Caco-2 (cell line): ENCODE data around the gene MRFAP1. TPM values are rescaled to one million over a fixed set of nuclear protein-coding genes. Genes with fewer than 3 reads are reported as not detected.
A peak's percentile ranks its signal among the peaks of the same experiment; 100 is the strongest.

Experiments
- BruUV-seq: library from RNA; stranded (reverse); fragments of 400-500 nt; replicated peaks from 2 replicates; lab custom pipeline; 2021; lab: Mats Ljungman, UMichigan
- CTCF ChIA-PET: fragments of 300-600 bp; sonication (Branson Sonifier 250); formaldehyde crosslinking; loops from one replicate; lab custom pipeline; 2022; ENCODE audit warnings: antibody characterized with exemption; lab: Charles Lee
- POLR2A ChIA-PET: fragments of 300-600 bp; sonication (Branson Sonifier 250); formaldehyde crosslinking; loops from one replicate; lab custom pipeline; 2022; ENCODE audit warnings: antibody characterized with exemption; lab: Charles Lee
- DNase-seq, 2 experiments: peaks; one replicate each; pipeline versions ENCODE4 v3.0.0 to v3.0.0-alpha.2; 2020 to 2022
- H3K27me3 ChIP-seq: replicated peaks from 2 replicates; pipeline ENCODE4 v1.6.0; 2011; ENCODE audit warnings: low read length; ENCODE audit not compliant: control insufficient read depth, insufficient read depth
- H3K36me3 ChIP-seq: 2 replicates; pipeline ENCODE4 v1.5.1; 2011; ENCODE audit warnings: low read length; ENCODE audit not compliant: control insufficient read depth, insufficient read depth
- H3K4me1 ChIP-seq: fragments of 250-450 bp; sonication (Bioruptor Pico); 2 replicates; pipeline ENCODE4 v1.5.1; 2020; ENCODE audit warnings: mild to moderate bottlenecking
- H3K4me3 ChIP-seq: 2 replicates; pipeline ENCODE4 v1.5.1; 2011; ENCODE audit warnings: low read depth, mild to moderate bottlenecking, control low read depth, low read length
- H3K9me3 ChIP-seq: fragments of 250-450 bp; sonication (Bioruptor Pico); 2 replicates; pipeline ENCODE4 v1.5.1; 2020; ENCODE audit warnings: mild to moderate bottlenecking, moderate library complexity
- H3K27ac Mint-ChIP-seq: one replicate; pipeline ENCODE4 v1.8.0; 2022; ENCODE audit warnings: mixed read lengths; ENCODE audit not compliant: unreplicated experiment
- H3K27me3 Mint-ChIP-seq: one replicate; pipeline ENCODE4 v1.8.0; 2022; ENCODE audit warnings: mixed read lengths; ENCODE audit not compliant: insufficient read depth, unreplicated experiment
- H3K36me3 Mint-ChIP-seq: one replicate; pipeline ENCODE4 v1.8.0; 2022; ENCODE audit warnings: mild to moderate bottlenecking, mixed read lengths; ENCODE audit not compliant: insufficient read depth, unreplicated experiment
- H3K4me1 Mint-ChIP-seq: one replicate; pipeline ENCODE4 v1.8.0; 2022; ENCODE audit warnings: low read depth, mixed read lengths; ENCODE audit not compliant: unreplicated experiment
- H3K4me3 Mint-ChIP-seq: one replicate; pipeline ENCODE4 v1.8.0; 2022; ENCODE audit warnings: mild to moderate bottlenecking, moderate library complexity, mixed read lengths; ENCODE audit not compliant: unreplicated experiment
- H3K9me3 Mint-ChIP-seq: one replicate; pipeline ENCODE4 v1.8.0; 2022; ENCODE audit warnings: mixed read lengths; ENCODE audit not compliant: unreplicated experiment
- intact Hi-C: fragments of 100-400 bp; cut with micrococcal nuclease; formaldehyde crosslinking; loops from one replicate; pipeline ENCODE4 v1.10.0; 2022; ENCODE audit not compliant: unreplicated experiment
- total RNA-seq: library from RNA; stranded (reverse); gene quantifications from 2 replicates; pipeline ENCODE4 v1.2.3, GENCODE V29; 2022
- TF ChIP-seq, protein P1 (sequence below), 2 experiments: fragments of 200-600 bp in 1 of 2; IDR thresholded peaks; 1 replicate in 1 of 2; 2 replicates in 1 of 2; pipeline versions ENCODE4 v1.5.1 to v1.8.0; 2011 to 2022; ENCODE audit warnings: antibody characterized with exemption in 1 of 2, control low read depth in 1 of 2, inconsistent platforms in 1 of 2, low read depth in 1 of 2, low read length in 1 of 2, mild to moderate bottlenecking in 1 of 2, moderate library complexity in 1 of 2; ENCODE audit not compliant: insufficient read depth in 1 of 2, severe bottlenecking in 1 of 2, unreplicated experiment in 1 of 2

Gene MRFAP1
- total RNA-seq, 1 experiment from 2014 or later = 254 TPM

DNA sequence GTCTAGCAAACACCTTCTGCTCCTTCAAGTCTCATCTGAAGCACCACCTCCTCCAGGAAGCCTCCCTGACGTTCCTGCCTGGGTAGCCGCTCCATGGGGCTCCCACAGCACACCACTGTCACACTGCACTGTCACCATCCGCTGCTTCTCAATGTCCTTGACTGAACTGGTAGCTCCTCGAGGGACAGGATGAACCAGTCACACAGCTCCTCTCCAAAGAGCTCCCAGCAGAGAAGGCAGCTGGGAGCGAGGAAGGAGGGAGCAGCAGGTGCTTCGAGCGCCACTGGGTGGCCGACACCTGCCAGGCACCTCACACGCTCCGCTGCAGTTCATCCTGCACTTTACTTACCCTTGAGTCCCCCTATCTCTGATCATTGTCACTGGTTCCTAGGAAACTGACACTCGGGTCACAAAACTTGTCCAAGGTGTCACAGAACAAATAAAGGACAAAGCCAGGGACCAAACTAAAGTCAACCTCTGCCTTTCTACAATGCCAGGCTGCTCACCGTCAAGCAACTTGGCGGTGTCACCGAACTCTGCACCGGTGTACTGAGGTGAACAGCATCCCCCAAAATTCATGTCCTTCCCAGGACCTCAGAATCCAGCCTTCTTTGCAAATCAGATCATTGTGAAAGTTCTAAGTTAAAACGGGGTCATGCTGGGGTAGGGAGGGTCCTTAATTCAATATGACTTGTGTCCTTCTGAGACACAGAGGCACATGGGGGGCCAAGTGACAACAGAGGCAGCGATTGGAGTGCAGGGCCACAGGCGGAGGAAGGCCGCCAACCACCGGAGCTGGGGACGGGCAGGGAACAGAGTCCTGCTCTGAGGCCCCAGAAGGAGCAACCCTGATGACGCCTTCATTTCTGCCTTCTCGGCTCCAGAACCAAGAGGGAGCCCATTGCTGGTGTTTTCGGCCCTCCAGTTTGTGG lies 47.7 kb downstream of the MRFAP1 start:
- CTCF ChIA-PET = interaction anchor here (0.7 to 4.5 kb wide), 2 partner anchors 14 to 383 kb away, joined by 3 to 60 read pairs; a partner anchor contains a TSS
- no peaks in the 10 kb centered on the region for H3K36me3 ChIP-seq
- Mint-ChIP-seq H3K4me3 (peak overlapping the region; percentile 64), H3K27me3 (no peaks in the 10 kb centered on the region), H3K36me3 (peaks cover 22% of the 10 kb centered on the region), H3K4me1 (peaks cover 42% of the 10 kb centered on the region), H3K27ac (peak overlapping the region; percentile 94), H3K9me3 (no peaks in the 10 kb centered on the region)
- peak; percentile 75 to 78 for DNase-seq
- intact Hi-C loops = loop anchor here (2.0 to 10.0 kb wide), 2 partner anchors 47 to 63 kb away; partner anchors contain the start of gene MRFAP1
- no peak overlapping the region for H3K4me3 ChIP-seq
- BruUV-seq = TSS peak; percentile 7
- peaks cover 39% of the 10 kb centered on the region for H3K4me1 ChIP-seq
- POLR2A ChIA-PET = interaction anchor here (1.0 to 2.0 kb wide), 3 partner anchors 13 to 15 kb away, joined by 3 to 14 read pairs (median 6); a partner anchor contains a TSS
- H3K27me3 ChIP-seq = no peaks in the 10 kb centered on the region
- TF ChIP-seq, protein P1, sequence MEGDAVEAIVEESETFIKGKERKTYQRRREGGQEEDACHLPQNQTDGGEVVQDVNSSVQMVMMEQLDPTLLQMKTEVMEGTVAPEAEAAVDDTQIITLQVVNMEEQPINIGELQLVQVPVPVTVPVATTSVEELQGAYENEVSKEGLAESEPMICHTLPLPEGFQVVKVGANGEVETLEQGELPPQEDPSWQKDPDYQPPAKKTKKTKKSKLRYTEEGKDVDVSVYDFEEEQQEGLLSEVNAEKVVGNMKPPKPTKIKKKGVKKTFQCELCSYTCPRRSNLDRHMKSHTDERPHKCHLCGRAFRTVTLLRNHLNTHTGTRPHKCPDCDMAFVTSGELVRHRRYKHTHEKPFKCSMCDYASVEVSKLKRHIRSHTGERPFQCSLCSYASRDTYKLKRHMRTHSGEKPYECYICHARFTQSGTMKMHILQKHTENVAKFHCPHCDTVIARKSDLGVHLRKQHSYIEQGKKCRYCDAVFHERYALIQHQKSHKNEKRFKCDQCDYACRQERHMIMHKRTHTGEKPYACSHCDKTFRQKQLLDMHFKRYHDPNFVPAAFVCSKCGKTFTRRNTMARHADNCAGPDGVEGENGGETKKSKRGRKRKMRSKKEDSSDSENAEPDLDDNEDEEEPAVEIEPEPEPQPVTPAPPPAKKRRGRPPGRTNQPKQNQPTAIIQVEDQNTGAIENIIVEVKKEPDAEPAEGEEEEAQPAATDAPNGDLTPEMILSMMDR (IDR thresholded peaks at IDR 0.05; ENCODE audit: insufficient read depth in 1 of 2, low read depth in 1 of 2, low read length in 1 of 2, severe bottlenecking in 1 of 2, unreplicated experiment in 1 of 2) = peak; percentile 11 to 34
- H3K9me3 ChIP-seq = no peaks in the 10 kb centered on the region

GRCh38 chr4:6688879-6689505 lies 48.5 kb downstream of the MRFAP1 start:
- H3K36me3 ChIP-seq = no peaks in the 10 kb centered on the region
- intact Hi-C loops = loop anchor here (1.0 to 10.0 kb wide), 3 partner anchors 15 to 64 kb away; partner anchors contain the start of gene MRFAP1
- H3K9me3 ChIP-seq = no peaks in the 10 kb centered on the region
- Mint-ChIP-seq H3K4me1 (peaks cover 50% of the 10 kb centered on the region), H3K27ac (peak overlapping the region; percentile 94), H3K4me3 (peak overlapping the region; percentile 64), H3K27me3 (no peaks in the 10 kb centered on the region), H3K36me3 (peaks cover 27% of the 10 kb centered on the region), H3K9me3 (no peaks in the 10 kb centered on the region)
- ChIA-PET CTCF (interaction anchor here (0.6 to 4.5 kb wide), 3 partner anchors 14 to 348 kb away, joined by 3 to 60 read pairs (median 4); a partner anchor contains a TSS), POLR2A (interaction anchor here (2.0 kb wide), 1 partner anchor 15 kb away, joined by 6 read pairs; a partner anchor contains a TSS)
- no peaks in the 10 kb centered on the region for H3K27me3 ChIP-seq
- H3K4me3 ChIP-seq = no peak overlapping the region; the same call in 1 of the 2 replicates
- peak; percentile 84 to 90 for DNase-seq
- TF ChIP-seq, protein P1 (IDR thresholded peaks at IDR 0.05; ENCODE audit: insufficient read depth in 1 of 2, low read depth in 1 of 2, low read length in 1 of 2, severe bottlenecking in 1 of 2, unreplicated experiment in 1 of 2) = peak in 1 of 2 experiments; percentile 14
- no TSS peak for BruUV-seq
- peaks cover 47% of the 10 kb centered on the region for H3K4me1 ChIP-seq
